ENCODE measurements around the gene IWS1. TPM values are rescaled to one million over a fixed set of nuclear protein-coding genes. Genes with fewer than 3 reads are reported as not detected.

Gene IWS1
- total and polyA plus RNA-seq, 9 of the 15 experiments (the other 6 are each of a cell fraction or from before 2014, with no cell fraction given) = 20.8 to 67.2 (median 46.6) TPM

DNA sequence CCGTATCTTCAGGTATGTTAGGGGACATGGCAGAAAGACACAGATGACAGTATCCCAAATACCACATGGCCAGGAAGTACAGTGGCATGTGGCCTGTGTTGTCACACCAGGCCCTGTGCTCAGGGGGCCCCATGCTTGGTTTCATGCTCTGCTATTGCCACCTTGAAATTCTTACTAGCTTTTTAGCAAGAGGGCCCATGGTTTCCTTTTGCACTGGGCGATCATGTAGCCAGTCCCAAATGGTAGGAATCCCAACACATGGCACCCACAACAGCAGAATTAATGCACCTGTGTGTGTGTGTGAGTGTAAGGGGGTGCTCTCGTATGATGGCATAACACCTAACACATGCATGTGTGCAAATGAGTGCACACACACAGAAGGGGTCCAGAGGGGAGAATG lies 48.4 kb upstream of the IWS1 start:
- in situ Hi-C loops (cut with MboI) (no loop called here), intact Hi-C loops (cut with micrococcal nuclease) (no loop called here)
- H3K9me1 ChIP-seq (ENCODE audit: control insufficient read depth, insufficient read depth, low read length) = no peaks in the 10 kb centered on the region
- H3K36me3 ChIP-seq (ENCODE audit: control insufficient read depth, insufficient read depth, low read length) = no peaks in the 10 kb centered on the region
- no peak overlapping the region for H3K9ac ChIP-seq (ENCODE audit: insufficient read depth in 1 of 2, low read depth in 2 of 2, low read length in 2 of 2)
- peaks cover 64 to 83% of the 10 kb centered on the region in 2 experiments for H3K27me3 ChIP-seq (ENCODE audit: control insufficient read depth in 2 of 2, insufficient read depth in 2 of 2, low read length in 2 of 2)
- WGBS (ENCODE audit: insufficient coverage, low coverage, missing lambda C conversion rate) = 7% methylated on average over 3 of the region's 3 CpGs
- no peaks in the 10 kb centered on the region for H3K9me3 ChIP-seq (replicated peaks; ENCODE audit: control insufficient read depth, insufficient read depth, low read depth, low read length)
- no peak overlapping the region for H2AFZ ChIP-seq (ENCODE audit: low read depth, low read length)
- H3K27ac ChIP-seq (ENCODE audit: extremely low read depth, low read depth, low read length) = no peak overlapping the region
- peaks cover 0 to 11% of the 10 kb centered on the region in 2 experiments; a peak in 2 of 5 replicates for H3K4me1 ChIP-seq (replicated peaks in 1 of 2; ENCODE audit: control insufficient read depth in 2 of 2, insufficient read depth in 2 of 2, low read length in 2 of 2)
- ChIA-PET POLR2A (interaction anchor here (2.0 kb wide), 1 partner anchor 48 kb away, joined by 7 read pairs; the partner anchor contains the start of gene IWS1), CTCF (ENCODE audit: low intra/inter-chr PET ratio) (interaction anchor here (0.7 kb wide), 1 partner anchor 21 kb away, joined by 3 read pairs; no protein-coding TSS in a partner anchor)
- H3K4me2 ChIP-seq (ENCODE audit: insufficient read depth, low read length) = no peak overlapping the region
- H3K4me3 ChIP-seq = no peak overlapping the region
- H4K20me1 ChIP-seq (replicated peaks; ENCODE audit: control insufficient read depth, insufficient read depth, low read length) = peaks cover 5% of the 10 kb centered on the region
- TF ChIP-seq SUPT5H (IDR thresholded peaks at IDR 0.05) = no peak
- TF ChIP-seq NEUROD1 (IDR thresholded peaks at IDR 0.05; ENCODE audit: borderline replicate concordance, low read depth, low read length, partially characterized antibody) = no peak
- TF ChIP-seq MAFK (IDR thresholded peaks at IDR 0.05; ENCODE audit: low read length) = no peak
- no peak for TF ChIP-seq TCF3 (CRISPR knock-in tag; IDR thresholded peaks at IDR 0.05)
- TF ChIP-seq MCM3 (IDR thresholded peaks at IDR 0.05) = no peak
- TF ChIP-seq MCM7 (IDR thresholded peaks at IDR 0.05) = no peak
- no peak for TF ChIP-seq ZNF3 (CRISPR knock-in tag; IDR thresholded peaks at IDR 0.05)
- no peak for TF ChIP-seq RBM22 (IDR thresholded peaks at IDR 0.05; ENCODE audit: low read depth, low read length, poor library complexity, severe bottlenecking)
- TF ChIP-seq, protein P1, sequence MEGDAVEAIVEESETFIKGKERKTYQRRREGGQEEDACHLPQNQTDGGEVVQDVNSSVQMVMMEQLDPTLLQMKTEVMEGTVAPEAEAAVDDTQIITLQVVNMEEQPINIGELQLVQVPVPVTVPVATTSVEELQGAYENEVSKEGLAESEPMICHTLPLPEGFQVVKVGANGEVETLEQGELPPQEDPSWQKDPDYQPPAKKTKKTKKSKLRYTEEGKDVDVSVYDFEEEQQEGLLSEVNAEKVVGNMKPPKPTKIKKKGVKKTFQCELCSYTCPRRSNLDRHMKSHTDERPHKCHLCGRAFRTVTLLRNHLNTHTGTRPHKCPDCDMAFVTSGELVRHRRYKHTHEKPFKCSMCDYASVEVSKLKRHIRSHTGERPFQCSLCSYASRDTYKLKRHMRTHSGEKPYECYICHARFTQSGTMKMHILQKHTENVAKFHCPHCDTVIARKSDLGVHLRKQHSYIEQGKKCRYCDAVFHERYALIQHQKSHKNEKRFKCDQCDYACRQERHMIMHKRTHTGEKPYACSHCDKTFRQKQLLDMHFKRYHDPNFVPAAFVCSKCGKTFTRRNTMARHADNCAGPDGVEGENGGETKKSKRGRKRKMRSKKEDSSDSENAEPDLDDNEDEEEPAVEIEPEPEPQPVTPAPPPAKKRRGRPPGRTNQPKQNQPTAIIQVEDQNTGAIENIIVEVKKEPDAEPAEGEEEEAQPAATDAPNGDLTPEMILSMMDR (IDR thresholded peaks at IDR 0.05 in 2 of 3, conservative IDR thresholded peaks at IDR 0.05 in 1 of 3; ENCODE audit: insufficient read depth in 2 of 3, low read depth in 1 of 3, low read length in 3 of 3) = no peak
- TF ChIP-seq ZKSCAN1 (IDR thresholded peaks at IDR 0.05; ENCODE audit: low read depth, low read length) = no peak
- DNase-seq (ENCODE audit: extremely low read depth in 1 of 4, low spot score in 3 of 4) = no peak
- no peaks in the 10 kb centered on the region for H3K79me2 ChIP-seq (ENCODE audit: control insufficient read depth, insufficient read depth, low read length)
- no peak for ATAC-seq
- BruUV-seq (replicated peaks) = no TSS peak
- no peak for FAIRE-seq
